Retinal pigment epithelial cell (primary cell): ENCODE data around the gene OR8B12.

Experiments used
- DNase-seq: peaks from one replicate; pipeline ENCODE4 v3.0.0-alpha.2; 2010; ENCODE audit warnings: low read depth
- H3K4me3 ChIP-seq: 2 replicates; pipeline ENCODE4 v1.5.1; 2011; ENCODE audit warnings: mild to moderate bottlenecking, low read length, control low read depth, moderate library complexity
- CTCF ChIP-seq: conservative IDR thresholded peaks from 2 replicates; pipeline ENCODE4 v1.5.1; 2011; ENCODE audit warnings: low read depth, low read length, control low read depth, inconsistent platforms

Gene OR8B12

DNA sequence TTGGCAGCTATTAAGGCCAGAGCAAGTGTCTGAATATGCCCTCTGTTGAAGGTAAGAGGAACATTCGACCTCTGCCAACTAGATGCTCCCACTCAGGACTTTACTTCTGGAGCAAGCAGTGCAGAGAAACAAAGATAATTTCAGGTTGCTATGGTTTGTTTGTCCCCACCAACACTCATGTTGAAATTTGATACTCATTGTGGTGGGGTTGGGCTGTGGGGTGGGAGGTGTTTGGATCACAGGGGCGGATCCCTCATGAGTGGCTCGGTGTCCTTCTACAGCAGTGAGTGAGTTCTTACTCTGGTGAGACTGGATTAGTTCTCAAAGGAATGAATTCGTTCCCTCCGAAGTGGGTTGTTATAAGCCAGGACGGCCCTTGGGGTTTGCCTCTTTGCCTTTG lies 38.4 kb upstream of the OR8B12 start:
- H3K4me3 ChIP-seq, result no peak overlapping the region
- no peak for DNase-seq
- no peak for TF ChIP-seq CTCF

- no peak overlapping the region for H3K4me3 ChIP-seq
- no peak for DNase-seq
- no peak for TF ChIP-seq CTCF
Observed at GRCh38 chr11:124578761-124579160, 35.3 kb upstream of the OR8B12 start.

- TF ChIP-seq CTCF, result no peak
- no peak overlapping the region for H3K4me3 ChIP-seq
- DNase-seq, result no peak
Observed at GRCh38 chr11:124577716-124578427, 34.4 kb upstream of the OR8B12 start.

DNA sequence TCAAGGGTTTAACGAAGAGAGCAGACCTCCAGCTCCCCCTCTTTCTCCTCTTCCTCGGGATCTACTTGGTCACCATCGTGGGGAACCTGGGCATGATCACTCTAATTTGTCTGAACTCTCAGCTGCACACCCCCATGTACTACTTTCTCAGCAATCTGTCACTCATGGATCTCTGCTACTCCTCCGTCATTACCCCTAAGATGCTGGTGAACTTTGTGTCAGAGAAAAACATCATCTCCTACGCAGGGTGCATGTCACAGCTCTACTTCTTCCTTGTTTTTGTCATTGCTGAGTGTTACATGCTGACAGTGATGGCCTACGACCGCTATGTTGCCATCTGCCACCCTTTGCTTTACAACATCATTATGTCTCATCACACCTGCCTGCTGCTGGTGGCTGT lies 26.7 kb upstream of the OR8B12 start:
- no peak overlapping the region for H3K4me3 ChIP-seq
- no peak for DNase-seq
- no peak for TF ChIP-seq CTCF

GRCh38 chr11:124569697-124570096 lies 26.2 kb upstream of the OR8B12 start, which contains the start of gene OR8A1:
Gene OR8A1, plus strand, starts transcription at chr11:124569997. Its CDS starts 123 bp downstream, at chr11:124570120.
- no peak for TF ChIP-seq CTCF
- DNase-seq, result no peak
- no peak within 1 kb of the TSS for H3K4me3 ChIP-seq

- DNase-seq, result no peak
- TF ChIP-seq CTCF, result no peak
- no peak overlapping the region for H3K4me3 ChIP-seq
Observed at GRCh38 chr11:124556828-124557227, 13.4 kb upstream of the OR8B12 start.

GRCh38 chr11:124551987-124552386 lies 8.5 kb upstream of the OR8B12 start:
- TF ChIP-seq CTCF, result no peak
- no peak for DNase-seq
- H3K4me3 ChIP-seq, result no peak overlapping the region
